C4-2B (cell line): ENCODE results near the gene SEC22C.

ENCODE experiments used
- H3K27ac ChIP-seq: fragments of 450-650 bp; 2 replicates; pipeline ENCODE4 v1.5.1; 2017
- CTCF ChIP-seq: fragments of 450-650 bp; conservative IDR thresholded peaks from 2 replicates; pipeline ENCODE4 v1.5.1; 2017; ENCODE audit warnings: mild to moderate bottlenecking
- ZFX ChIP-seq: fragments of 450-650 bp; IDR thresholded peaks from 2 replicates; pipeline ENCODE4 v1.6.1; 2017

Gene SEC22C

DNA sequence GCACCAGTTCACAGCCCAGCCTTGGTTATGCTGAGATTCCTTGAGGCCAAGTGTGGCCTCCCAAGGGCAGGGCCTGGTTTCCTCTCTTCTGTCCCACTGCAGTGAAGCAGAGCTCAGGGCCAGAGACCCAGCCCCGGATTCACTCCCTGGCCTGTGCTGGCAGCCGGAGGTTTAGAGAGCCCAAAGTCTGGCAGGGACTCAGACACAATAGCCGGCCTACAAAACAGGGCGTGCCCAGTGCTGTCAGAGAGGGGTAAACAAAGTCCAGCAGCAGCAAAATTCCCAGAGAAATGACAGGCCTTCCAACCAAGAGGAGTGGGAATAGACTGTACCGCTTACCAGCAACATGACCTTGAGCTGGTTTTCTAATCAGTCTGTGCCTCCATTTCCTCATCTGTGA lies 65.3 kb downstream of the SEC22C start:
- TF ChIP-seq CTCF (no peak), ZFX (no peak)
- no peak overlapping the region for H3K27ac ChIP-seq

- no peak for TF ChIP-seq CTCF
- no peak for TF ChIP-seq ZFX
- H3K27ac ChIP-seq, result no peak overlapping the region
Observed at GRCh38 chr3:42515976-42516375, 65.8 kb downstream of the SEC22C start.

- H3K27ac ChIP-seq, result no peak overlapping the region
- TF ChIP-seq ZFX, result no peak
- no peak for TF ChIP-seq CTCF
Observed at GRCh38 chr3:42515391-42515916, 66.3 kb downstream of the SEC22C start.

- TF ChIP-seq ZFX (no peak), CTCF (no peak)
- H3K27ac ChIP-seq, result no peak overlapping the region
Observed at GRCh38 chr3:42514876-42515275, 66.9 kb downstream of the SEC22C start.

- no peak for TF ChIP-seq ZFX
- TF ChIP-seq CTCF, result no peak
- no peak overlapping the region for H3K27ac ChIP-seq
Observed at GRCh38 chr3:42513521-42513920, 68.2 kb downstream of the SEC22C start.

DNA sequence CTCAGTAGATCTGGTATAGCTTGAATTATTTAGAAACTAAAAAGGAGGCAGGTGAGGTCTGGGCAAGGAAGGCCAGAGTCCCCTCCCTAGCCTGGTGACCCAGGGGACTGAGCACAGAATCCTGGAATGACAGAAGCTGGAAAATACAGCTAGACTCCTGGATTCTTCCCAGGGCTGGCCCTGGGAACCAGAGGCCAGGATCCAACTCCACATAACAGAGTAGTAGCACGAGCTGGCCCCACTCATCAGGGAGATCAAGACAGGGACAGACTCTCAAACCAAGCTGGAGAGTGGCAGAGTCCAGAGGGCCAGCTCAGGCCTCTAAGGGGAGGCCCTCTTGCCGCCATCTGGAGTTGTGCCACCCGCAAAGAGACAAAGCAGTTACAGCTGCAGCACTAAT lies 68.6 kb downstream of the SEC22C start:
- no peak for TF ChIP-seq CTCF
- TF ChIP-seq ZFX, result no peak
- no peak overlapping the region for H3K27ac ChIP-seq

GRCh38 chr3:42511736-42512135 lies 70.0 kb downstream of the SEC22C start:
- H3K27ac ChIP-seq, result no peak overlapping the region
- TF ChIP-seq CTCF (no peak), ZFX (no peak)
